Regular cardiac myocyte (primary cell): ENCODE results near the gene CEP20. TPM values are rescaled to one million over a fixed set of nuclear protein-coding genes. Genes with fewer than 3 reads are reported as not detected.

Experiments
- total RNA-seq: library from RNA; depleted of rRNA; stranded (reverse); fragments of >200 nt; gene quantifications from 2 replicates; pipeline ENCODE4 v1.2.3, GENCODE V29; 2014

The CEP20 gene
- total RNA-seq: 44.9 and 53.3 TPM in 2 replicates

GRCh38 chr16:15888072-15888976, at the start of gene CEP20:
Gene CEP20, minus strand, starts transcription at chr16:15888603. Its CDS starts 18 bp downstream, at chr16:15888585.

GRCh38 chr16:15856901-15857698, 31.3 kb downstream of the CEP20 start, which contains the start of gene MYH11:
Gene MYH11, minus strand, starts transcription at chr16:15857028. Its CDS starts 18,776 bp downstream, at chr16:15838252.

Other genes starting within 250 kb of the CEP20 start
- gene MARF1, start 245.4 kb downstream of the CEP20 start, total RNA-seq: 8.2 and 8.5 TPM in 2 replicates
- gene NDE1, start 238.4 kb downstream of the CEP20 start, total RNA-seq: 27.9 and 62.9 TPM in 2 replicates
- gene MYH11, start 31.6 kb downstream of the CEP20 start, total RNA-seq: under 0.01 and 0.56 TPM in 2 replicates
- 20.5 and 22.6 TPM in 2 replicates for gene ABCC1, start 61.0 kb upstream of the CEP20 start, total RNA-seq